ENCODE results near the gene AADACL3. TPM values are rescaled to one million over a fixed set of nuclear protein-coding genes. Genes with fewer than 3 reads are reported as not detected.

The AADACL3 gene
- total RNA-seq, 4 donors from 2014 or later = 11.6 to 70.4 (median 29.8) TPM

- no peak overlapping the region for H3K4me3 ChIP-seq
- WGBS = 69% methylated on average over 6 of the region's 6 CpGs
- peaks cover 31% of the 10 kb centered on the region for H3K27me3 ChIP-seq
- no peak for DNase-seq (ENCODE audit: low spot score in 2 of 2)
- no peaks in the 10 kb centered on the region for H3K9me3 ChIP-seq
- no peak overlapping the region for H3K27ac ChIP-seq
- TF ChIP-seq POLR2AphosphoS5 (IDR thresholded peaks at IDR 0.05) (no peak), CTCF (IDR thresholded peaks at IDR 0.05) (no peak), EP300 (IDR thresholded peaks at IDR 0.05) (no peak), POLR2A (IDR thresholded peaks at IDR 0.05) (no peak)
- H3K4me1 ChIP-seq = no peaks in the 10 kb centered on the region
- no peaks in the 10 kb centered on the region for H3K36me3 ChIP-seq
Observed at GRCh38 chr1:12757836-12758235, 41.9 kb downstream of the AADACL3 start.

GRCh38 chr1:12760256-12760795 is 44.4 kb downstream of the AADACL3 start:
- no peak for TF ChIP-seq POLR2AphosphoS5 (IDR thresholded peaks at IDR 0.05)
- TF ChIP-seq EP300 (IDR thresholded peaks at IDR 0.05) = no peak
- no peak for TF ChIP-seq CTCF (IDR thresholded peaks at IDR 0.05)
- TF ChIP-seq POLR2A (IDR thresholded peaks at IDR 0.05) = no peak
- Histone ChIP-seq H3K36me3 (no peaks in the 10 kb centered on the region), H3K27me3 (peaks cover 31% of the 10 kb centered on the region), H3K9me3 (no peaks in the 10 kb centered on the region), H3K4me1 (no peaks in the 10 kb centered on the region), H3K4me3 (no peak overlapping the region), H3K27ac (no peak overlapping the region)
- 70% methylated on average over 2 of the region's 7 CpGs for WGBS
- no peak for DNase-seq (ENCODE audit: low spot score in 2 of 2)

GRCh38 chr1:12761781-12762180 is 45.9 kb downstream of the AADACL3 start:
- no peak overlapping the region for H3K27ac ChIP-seq
- no peaks in the 10 kb centered on the region for H3K36me3 ChIP-seq
- no peak for TF ChIP-seq CTCF (IDR thresholded peaks at IDR 0.05)
- 83% methylated on average over 5 of the region's 5 CpGs for WGBS
- H3K9me3 ChIP-seq = no peaks in the 10 kb centered on the region
- H3K27me3 ChIP-seq = peaks cover 24% of the 10 kb centered on the region
- H3K4me1 ChIP-seq = no peaks in the 10 kb centered on the region
- H3K4me3 ChIP-seq = no peak overlapping the region
- no peak for DNase-seq (ENCODE audit: low spot score in 2 of 2)

DNA sequence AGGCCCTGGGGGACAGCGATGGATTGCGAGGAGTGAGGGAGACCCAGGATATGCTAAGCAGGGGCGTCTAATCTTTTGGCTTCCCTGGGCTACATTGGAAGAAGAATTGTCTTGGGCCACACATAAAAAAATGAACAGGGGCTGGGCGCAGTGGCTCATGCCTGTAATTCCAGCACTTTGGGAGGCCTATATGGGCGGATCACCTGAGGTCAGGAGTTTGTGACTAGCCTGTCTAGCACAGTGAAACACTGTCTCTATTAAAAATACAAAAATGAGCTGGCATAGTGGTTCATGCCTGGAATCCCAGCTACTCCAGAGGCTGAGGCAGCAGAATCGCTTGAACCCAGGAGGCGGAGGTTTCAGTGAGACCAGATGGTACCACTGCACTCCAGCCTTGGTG is 46.9 kb downstream of the AADACL3 start:
- Histone ChIP-seq H3K9me3 (no peaks in the 10 kb centered on the region), H3K4me3 (no peak overlapping the region), H3K36me3 (no peaks in the 10 kb centered on the region), H3K27ac (no peak overlapping the region), H3K4me1 (no peaks in the 10 kb centered on the region), H3K27me3 (peaks cover 25% of the 10 kb centered on the region)
- WGBS = 78% methylated on average over 7 of the region's 7 CpGs
- no peak for DNase-seq (ENCODE audit: low spot score in 2 of 2)
- no peak for TF ChIP-seq CTCF (IDR thresholded peaks at IDR 0.05)
- TF ChIP-seq POLR2A (IDR thresholded peaks at IDR 0.05) = no peak
- TF ChIP-seq EP300 (IDR thresholded peaks at IDR 0.05) = no peak
- TF ChIP-seq POLR2AphosphoS5 (IDR thresholded peaks at IDR 0.05) = no peak

DNA sequence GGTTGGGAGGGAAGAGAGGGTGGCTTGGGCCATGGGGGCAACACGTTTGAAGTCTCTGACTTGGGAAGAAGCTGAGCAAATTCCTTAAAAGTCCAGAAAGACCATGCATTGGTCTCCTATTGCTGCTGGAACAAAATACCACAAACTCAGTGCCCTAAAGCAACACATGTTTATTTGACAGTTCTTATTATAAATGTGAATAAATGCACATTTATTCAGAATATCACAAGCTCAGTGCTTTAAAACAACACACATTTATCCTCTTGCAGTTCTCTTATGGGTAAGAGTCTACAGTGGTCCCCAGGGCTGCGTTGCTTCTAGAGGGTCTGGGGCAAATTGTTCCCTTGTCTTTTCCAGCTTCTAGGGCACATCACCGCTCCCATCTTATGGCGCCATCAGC is 47.6 kb downstream of the AADACL3 start:
- TF ChIP-seq POLR2A (IDR thresholded peaks at IDR 0.05) (no peak), POLR2AphosphoS5 (IDR thresholded peaks at IDR 0.05) (no peak), EP300 (IDR thresholded peaks at IDR 0.05) (no peak), CTCF (IDR thresholded peaks at IDR 0.05) (no peak)
- no peak overlapping the region for H3K4me3 ChIP-seq

More for the DNA sequence above, 47.6 kb downstream of the AADACL3 start:
- DNase-seq (ENCODE audit: low spot score in 2 of 2) = no peak
- H3K4me1 ChIP-seq = no peaks in the 10 kb centered on the region
- 58% methylated on average over 4 of the region's 4 CpGs for WGBS
- no peak overlapping the region for H3K27ac ChIP-seq
- no peaks in the 10 kb centered on the region for H3K9me3 ChIP-seq
- peaks cover 25% of the 10 kb centered on the region for H3K27me3 ChIP-seq
- no peaks in the 10 kb centered on the region for H3K36me3 ChIP-seq

Measured in suprapubic skin (tissue), 4 donors.